ENCODE data around the gene BORCS5.

GRCh38 chr12:12365446-12365802, 8.5 kb downstream of the BORCS5 start:
- TF ChIP-seq MAZ (IDR thresholded peaks at IDR 0.05; ENCODE audit: borderline replicate concordance, low read depth, low read length): no peak
- no peak for TF ChIP-seq CTCF (IDR thresholded peaks at IDR 0.05)
- no peak for TF ChIP-seq ZSCAN20 (CRISPR knock-in tag; IDR thresholded peaks at IDR 0.05)
- no peak for TF ChIP-seq TP53 (CRISPR knock-in tag; IDR thresholded peaks at IDR 0.05)
